Measurements from ENCODE around the gene BEND6. TPM values are rescaled to one million over a fixed set of nuclear protein-coding genes. Genes with fewer than 3 reads are reported as not detected.

BEND6 gene
- total RNA-seq, 1 experiment from 2014 or later, result 1.4 TPM

GRCh38 chr6:56959938-56960337, 5.0 kb downstream of the BEND6 start:
- no peak overlapping the region for H2BK20ac ChIP-seq (ENCODE audit: low read depth, low read length, poor library complexity, severe bottlenecking)
- no peak overlapping the region for H2AFZ ChIP-seq (ENCODE audit: low read length)
- DNase-seq, result no peak
- H2AK5ac ChIP-seq (ENCODE audit: insufficient read length, low read length), result no peak overlapping the region
- no peak overlapping the region for H3T11ph ChIP-seq (ENCODE audit: low read length)
- no peak overlapping the region for H2BK15ac ChIP-seq (ENCODE audit: low read depth, low read length)
- H4K5ac ChIP-seq (ENCODE audit: insufficient read length, low read depth, low read length), result no peak overlapping the region
- Mint-ChIP-seq H3K36me3 (ENCODE audit: insufficient read depth in 1 of 3, low read depth in 3 of 3) (no peaks in the 10 kb centered on the region), H3K4me3 (no peak overlapping the region), H3K27ac (no peak overlapping the region), H3K9me3 (no peaks in the 10 kb centered on the region), H3K4me1 (peaks cover 18 to 20% of the 10 kb centered on the region in 2 experiments), H3K27me3 (ENCODE audit: low read depth) (peaks cover 6% of the 10 kb centered on the region)
- H3K14ac ChIP-seq (ENCODE audit: insufficient read depth, low read length), result no peak overlapping the region
- H3K18ac ChIP-seq (ENCODE audit: insufficient read length, low read depth, low read length), result no peak overlapping the region
- H3K56ac ChIP-seq (ENCODE audit: insufficient read length, low read depth, low read length), result no peak overlapping the region
- no peak overlapping the region for H2BK5ac ChIP-seq (ENCODE audit: insufficient read length, low read length)
- no peaks in the 10 kb centered on the region for H3K79me1 ChIP-seq (ENCODE audit: insufficient read depth, low read depth, low read length, poor library complexity, severe bottlenecking)
- H3K4me1 ChIP-seq (ENCODE audit: insufficient read depth, low read length), result peaks cover 2% of the 10 kb centered on the region; the same call in 1 of the 2 replicates
- no peak overlapping the region for H2BK120ac ChIP-seq (ENCODE audit: low read depth, low read length, poor library complexity, severe bottlenecking)
- no peak overlapping the region for H4K91ac ChIP-seq (ENCODE audit: insufficient read length, low read depth, low read length)
- H2BK12ac ChIP-seq (ENCODE audit: insufficient read length, low read depth, low read length), result no peak overlapping the region
- H3K23me2 ChIP-seq (ENCODE audit: insufficient read length, low read depth, low read length, poor library complexity, severe bottlenecking), result peaks cover 4% of the 10 kb centered on the region
- H3K9ac ChIP-seq (ENCODE audit: extremely low read depth, insufficient read length, low read length), result no peak overlapping the region
- no peaks in the 10 kb centered on the region for H4K20me1 ChIP-seq (ENCODE audit: control insufficient read depth, insufficient read depth, insufficient read length)
- WGBS (ENCODE audit: extremely low coverage, insufficient read length, low lambda C conversion rate), result no CpG with 5 or more reads among the region's 4 CpGs
- H4K8ac ChIP-seq (replicated peaks; ENCODE audit: insufficient read length, low read depth, low read length), result no peak overlapping the region
- H3K23ac ChIP-seq (ENCODE audit: insufficient read length, low read depth, low read length), result no peak overlapping the region
- no peak overlapping the region for H3K4ac ChIP-seq (ENCODE audit: low read depth, low read length)
- H3K4me2 ChIP-seq (ENCODE audit: insufficient read depth, insufficient read length, low read length), result no peak overlapping the region
- H3K9me3 ChIP-seq (ENCODE audit: control insufficient read depth, low read depth, low read length), result no peaks in the 10 kb centered on the region
- no peaks in the 10 kb centered on the region for H3K27me3 ChIP-seq (ENCODE audit: insufficient read depth, low read length)
- H3K79me2 ChIP-seq (ENCODE audit: insufficient read depth, low read length), result no peaks in the 10 kb centered on the region
- H3K27ac ChIP-seq (ENCODE audit: insufficient read length, low read depth, low read length), result no peak overlapping the region
- TF ChIP-seq CTCF (conservative IDR thresholded peaks at IDR 0.05), result no peak
